HG02981 (cell line): ENCODE results near the gene HIBCH.
A peak's percentile ranks its signal among the peaks of the same experiment; 100 is the strongest.
"Not testable (repeated sequence)": the region's sequence is repeated elsewhere in the genome, so short reads cannot be mapped to it uniquely, and the experiment has no call there.

Experiments
- ATAC-seq: cut with Tn5 transposase; IDR thresholded peaks from one replicate; pipeline ENCODE4 v1.9.1; 2021; ENCODE audit warnings: mild to moderate bottlenecking, moderate library complexity; ENCODE audit not compliant: unreplicated experiment

Gene HIBCH

GRCh38 chr2:190343536-190344275, 24.1 kb upstream of the HIBCH start, which contains the start of gene INPP1:
Gene INPP1 (plus strand): TSS chr2:190343589. CDS start chr2:190360103, 16,514 bp downstream.
- peak; percentile 55 for ATAC-seq

- no peak for ATAC-seq
These were observed 23.5 kb upstream of the HIBCH start for GRCh38 chr2:190343089-190343535.

GRCh38 chr2:190342611-190343010, 23.0 kb upstream of the HIBCH start:
- no peak for ATAC-seq

GRCh38 chr2:190340369-190340768, 20.7 kb upstream of the HIBCH start:
- ATAC-seq: no peak

GRCh38 chr2:190339394-190339793, 19.8 kb upstream of the HIBCH start:
- ATAC-seq: no peak

GRCh38 chr2:190338453-190338852, 18.8 kb upstream of the HIBCH start:
- ATAC-seq: no peak

GRCh38 chr2:190336420-190336819, 16.8 kb upstream of the HIBCH start:
- ATAC-seq: no peak

GRCh38 chr2:190335584-190335983, 16.0 kb upstream of the HIBCH start:
- not testable (repeated sequence) for ATAC-seq

GRCh38 chr2:190335225-190335559, 15.6 kb upstream of the HIBCH start:
- no peak for ATAC-seq

- ATAC-seq: no peak
These were observed 15.0 kb upstream of the HIBCH start for GRCh38 chr2:190334479-190335224.

GRCh38 chr2:190333928-190334327, 14.3 kb upstream of the HIBCH start:
- no peak for ATAC-seq

- ATAC-seq: no peak
These were observed 13.8 kb upstream of the HIBCH start for GRCh38 chr2:190333395-190333794.

GRCh38 chr2:190328573-190329147, 9.0 kb upstream of the HIBCH start:
- ATAC-seq: no peak

- no peak for ATAC-seq
These were observed 8.4 kb upstream of the HIBCH start for GRCh38 chr2:190327867-190328572.

- no peak for ATAC-seq
These were observed 6.0 kb upstream of the HIBCH start for GRCh38 chr2:190325588-190325987.

- ATAC-seq: no peak
These were observed 3.8 kb upstream of the HIBCH start for GRCh38 chr2:190323406-190323805.

GRCh38 chr2:190320696-190321095, 1.1 kb upstream of the HIBCH start:
- ATAC-seq: no peak

GRCh38 chr2:190318931-190319554, 583 bp downstream of the HIBCH start:
- peak; percentile 37 for ATAC-seq

- ATAC-seq: no peak
These were observed 1.1 kb downstream of the HIBCH start for GRCh38 chr2:190318514-190318913.

- no peak for ATAC-seq
These were observed 4.4 kb downstream of the HIBCH start for GRCh38 chr2:190315273-190315672.

- no peak for ATAC-seq
These were observed 5.7 kb downstream of the HIBCH start for GRCh38 chr2:190313880-190314279.
